ENCODE data around the gene WDR35. TPM values are rescaled to one million over a fixed set of nuclear protein-coding genes. Genes with fewer than 3 reads are reported as not detected.

WDR35 gene
- total RNA-seq, 3 donors from 2014 or later = 8.6 to 10.6 (median 9.0) TPM

- no peak for DNase-seq
- Mint-ChIP-seq H3K4me3 (peak overlapping the region; percentile 90), H3K9me3 (peaks cover 5% of the 10 kb centered on the region), H3K4me1 (ENCODE audit: low read depth) (peaks cover 21% of the 10 kb centered on the region), H3K27me3 (ENCODE audit: low read depth) (peaks cover 21% of the 10 kb centered on the region), H3K36me3 (ENCODE audit: insufficient read depth) (peaks cover 1% of the 10 kb centered on the region)
- no peak for ATAC-seq
Measured at GRCh38 chr2:19990416-19990728, 467 bp upstream of the WDR35 start.

DNA sequence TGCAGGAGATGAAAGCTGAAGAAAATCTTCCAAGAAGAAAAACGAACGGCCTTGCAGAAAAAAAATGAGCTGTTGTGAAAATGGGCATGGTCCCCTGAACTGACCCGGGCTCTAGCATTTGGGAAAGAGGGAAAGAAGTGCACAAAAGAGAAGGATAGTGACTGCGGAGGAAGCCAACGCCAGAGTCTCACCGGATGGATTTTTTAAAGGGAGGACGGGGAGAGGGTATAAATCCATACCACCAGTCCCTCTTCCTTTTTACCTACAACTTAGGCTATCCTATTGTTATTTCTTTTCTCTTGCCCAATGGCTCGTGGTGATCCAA, 601 bp downstream of the WDR35 start:
- ATAC-seq = peak in 1 of 2 donors; percentile 11
- H3K4me1 Mint-ChIP-seq (ENCODE audit: low read depth) = peaks cover 21% of the 10 kb centered on the region
- H3K4me3 Mint-ChIP-seq = peak overlapping the region; percentile 90
- no peak for DNase-seq
- peaks cover 3% of the 10 kb centered on the region for H3K36me3 Mint-ChIP-seq (ENCODE audit: insufficient read depth)
- H3K9me3 Mint-ChIP-seq = peaks cover 5% of the 10 kb centered on the region
- peaks cover 16% of the 10 kb centered on the region for H3K27me3 Mint-ChIP-seq (ENCODE audit: low read depth)

DNA sequence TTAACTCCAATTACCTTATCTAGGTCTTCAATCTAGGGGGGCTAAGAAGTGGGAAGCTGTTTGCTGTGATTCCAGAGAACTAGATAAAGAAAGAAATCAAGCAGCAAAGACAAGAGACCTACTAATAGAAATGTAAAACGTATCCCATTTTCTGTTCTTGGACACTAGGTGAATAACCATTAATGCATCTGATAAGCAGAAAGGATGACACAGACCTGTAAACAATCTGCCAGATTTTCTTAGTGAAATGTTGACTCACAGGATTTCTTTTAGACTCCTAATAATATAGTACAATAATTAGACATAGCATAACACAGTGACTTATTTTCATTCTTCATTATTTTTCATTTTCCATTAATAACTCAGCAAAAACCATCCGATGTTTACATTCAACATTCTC, 1.3 kb downstream of the WDR35 start:
- peaks cover 21% of the 10 kb centered on the region for H3K4me1 Mint-ChIP-seq (ENCODE audit: low read depth)
- peaks cover 8% of the 10 kb centered on the region for H3K36me3 Mint-ChIP-seq (ENCODE audit: insufficient read depth)
- ATAC-seq (no peak), DNase-seq (no peak)
- H3K4me3 Mint-ChIP-seq = peak overlapping the region; percentile 90
- H3K27me3 Mint-ChIP-seq (ENCODE audit: low read depth) = peaks cover 12% of the 10 kb centered on the region
- peaks cover 5% of the 10 kb centered on the region for H3K9me3 Mint-ChIP-seq

DNA sequence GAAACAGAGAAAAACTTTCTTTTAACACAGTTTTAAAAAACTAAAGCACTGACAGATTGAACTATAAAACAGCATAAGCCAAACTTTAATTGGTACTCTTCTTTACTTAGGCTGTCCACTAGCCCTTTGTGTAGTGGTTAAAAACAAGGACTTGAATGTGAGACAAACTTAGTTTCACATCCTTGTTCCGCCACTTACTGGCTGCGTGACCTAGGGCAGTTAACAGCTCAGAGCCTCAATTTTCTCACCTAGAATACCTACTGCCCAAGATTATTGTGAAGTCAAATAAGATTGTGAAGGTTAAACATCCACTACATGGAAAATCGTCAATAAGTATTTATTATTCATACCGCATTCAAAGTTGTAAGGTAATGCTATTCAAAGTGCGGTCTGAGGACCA, 2.0 kb downstream of the WDR35 start:
- no peak for ATAC-seq
- Mint-ChIP-seq H3K4me1 (ENCODE audit: low read depth) (peaks cover 21% of the 10 kb centered on the region), H3K4me3 (no peak overlapping the region), H3K9me3 (peaks cover 5% of the 10 kb centered on the region), H3K27me3 (ENCODE audit: low read depth) (peaks cover 7% of the 10 kb centered on the region), H3K36me3 (ENCODE audit: insufficient read depth) (peaks cover 10% of the 10 kb centered on the region)
- DNase-seq = no peak

- H3K36me3 Mint-ChIP-seq (ENCODE audit: insufficient read depth) = peaks cover 27% of the 10 kb centered on the region
- DNase-seq = no peak
- H3K9me3 Mint-ChIP-seq = no peaks in the 10 kb centered on the region
- no peak for ATAC-seq
- H3K4me1 Mint-ChIP-seq (ENCODE audit: low read depth) = peaks cover 2% of the 10 kb centered on the region
- no peaks in the 10 kb centered on the region for H3K27me3 Mint-ChIP-seq (ENCODE audit: low read depth)
- H3K4me3 Mint-ChIP-seq = no peak overlapping the region
Measured at GRCh38 chr2:19982268-19982667, 7.6 kb downstream of the WDR35 start.

GRCh38 chr2:19979932-19980331, 10.0 kb downstream of the WDR35 start:
- Mint-ChIP-seq H3K27me3 (ENCODE audit: low read depth) (no peaks in the 10 kb centered on the region), H3K36me3 (ENCODE audit: insufficient read depth) (peaks cover 28% of the 10 kb centered on the region), H3K4me1 (ENCODE audit: low read depth) (no peaks in the 10 kb centered on the region), H3K9me3 (no peaks in the 10 kb centered on the region), H3K4me3 (no peak overlapping the region)
- no peak for DNase-seq
- ATAC-seq = no peak

GRCh38 chr2:19973466-19973865, 16.4 kb downstream of the WDR35 start:
- no peak for DNase-seq
- Mint-ChIP-seq H3K4me3 (no peak overlapping the region), H3K4me1 (ENCODE audit: low read depth) (peaks cover 11% of the 10 kb centered on the region), H3K36me3 (ENCODE audit: insufficient read depth) (peaks cover 18% of the 10 kb centered on the region), H3K27me3 (ENCODE audit: low read depth) (no peaks in the 10 kb centered on the region), H3K9me3 (no peaks in the 10 kb centered on the region)
- ATAC-seq = no peak

- DNase-seq (no peak), ATAC-seq (no peak)
- Mint-ChIP-seq H3K9me3 (no peaks in the 10 kb centered on the region), H3K4me3 (no peak overlapping the region), H3K36me3 (ENCODE audit: insufficient read depth) (peaks cover 19% of the 10 kb centered on the region), H3K4me1 (ENCODE audit: low read depth) (peaks cover 11% of the 10 kb centered on the region), H3K27me3 (ENCODE audit: low read depth) (no peaks in the 10 kb centered on the region)
Measured at GRCh38 chr2:19971691-19972090, 18.2 kb downstream of the WDR35 start.

GRCh38 chr2:19963386-19963785, 26.5 kb downstream of the WDR35 start:
- DNase-seq = no peak
- H3K36me3 Mint-ChIP-seq (ENCODE audit: insufficient read depth) = peaks cover 25% of the 10 kb centered on the region
- no peak for ATAC-seq
- no peaks in the 10 kb centered on the region for H3K9me3 Mint-ChIP-seq
- H3K4me3 Mint-ChIP-seq = no peak overlapping the region
- H3K27me3 Mint-ChIP-seq (ENCODE audit: low read depth) = no peaks in the 10 kb centered on the region
- no peaks in the 10 kb centered on the region for H3K4me1 Mint-ChIP-seq (ENCODE audit: low read depth)

GRCh38 chr2:19955544-19956422, 34.1 kb downstream of the WDR35 start:
- H3K4me3 Mint-ChIP-seq = no peak overlapping the region
- H3K36me3 Mint-ChIP-seq (ENCODE audit: insufficient read depth) = peaks cover 8% of the 10 kb centered on the region
- peak; percentile 69 to 74 for ATAC-seq
- DNase-seq = peak; percentile 37
- H3K27me3 Mint-ChIP-seq (ENCODE audit: low read depth) = no peaks in the 10 kb centered on the region
- H3K4me1 Mint-ChIP-seq (ENCODE audit: low read depth) = no peaks in the 10 kb centered on the region
- H3K9me3 Mint-ChIP-seq = no peaks in the 10 kb centered on the region

- Mint-ChIP-seq H3K36me3 (ENCODE audit: insufficient read depth) (peaks cover 19% of the 10 kb centered on the region), H3K4me3 (no peak overlapping the region), H3K9me3 (no peaks in the 10 kb centered on the region), H3K4me1 (ENCODE audit: low read depth) (no peaks in the 10 kb centered on the region), H3K27me3 (ENCODE audit: low read depth) (no peaks in the 10 kb centered on the region)
- ATAC-seq = no peak
- no peak for DNase-seq
Measured at GRCh38 chr2:19949071-19949470, 40.8 kb downstream of the WDR35 start.

DNA sequence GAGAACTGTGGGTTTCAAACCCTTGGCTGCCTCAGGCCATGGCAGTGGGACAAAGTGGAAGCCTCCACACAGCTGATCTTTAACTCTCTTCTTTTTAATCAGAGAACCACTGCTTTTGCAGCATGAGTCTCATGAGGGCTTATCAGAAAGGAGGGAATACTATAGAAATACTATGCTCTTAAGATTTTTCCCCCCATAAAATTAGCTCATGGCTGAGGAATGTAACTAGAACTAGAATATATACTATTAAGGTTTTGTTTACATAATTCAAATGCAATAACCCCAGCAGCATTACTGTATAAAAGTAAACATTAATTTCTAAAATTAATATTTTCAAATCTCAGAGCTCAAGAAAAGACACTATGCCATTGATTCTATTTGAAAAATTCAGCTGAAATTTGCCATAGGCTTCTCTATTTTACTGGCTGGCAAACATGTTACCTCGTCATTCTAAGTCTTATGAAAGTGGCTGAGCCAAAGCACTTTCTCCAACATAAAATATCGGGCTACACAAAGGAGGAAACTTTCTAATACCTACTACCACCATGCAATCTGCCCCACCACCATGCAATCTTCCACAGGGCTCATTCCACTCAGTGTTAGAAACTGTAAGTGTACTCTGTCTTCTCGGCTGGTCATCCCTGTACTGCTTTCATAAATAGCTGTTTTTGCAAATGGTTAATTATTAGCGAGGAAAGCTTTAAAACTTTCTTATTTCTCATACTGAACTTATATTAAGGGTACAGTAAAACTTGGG, 42.5 kb downstream of the WDR35 start:
- H3K9me3 Mint-ChIP-seq = no peaks in the 10 kb centered on the region
- peaks cover 14% of the 10 kb centered on the region for H3K36me3 Mint-ChIP-seq (ENCODE audit: insufficient read depth)
- H3K4me3 Mint-ChIP-seq = no peak overlapping the region
- DNase-seq (no peak), ATAC-seq (no peak)
- H3K4me1 Mint-ChIP-seq (ENCODE audit: low read depth) = no peaks in the 10 kb centered on the region
- no peaks in the 10 kb centered on the region for H3K27me3 Mint-ChIP-seq (ENCODE audit: low read depth)

- ATAC-seq (no peak), DNase-seq (no peak)
- Mint-ChIP-seq H3K4me1 (ENCODE audit: low read depth) (no peaks in the 10 kb centered on the region), H3K9me3 (no peaks in the 10 kb centered on the region), H3K4me3 (no peak overlapping the region), H3K36me3 (ENCODE audit: insufficient read depth) (peaks cover 7% of the 10 kb centered on the region), H3K27me3 (ENCODE audit: low read depth) (no peaks in the 10 kb centered on the region)
Measured at GRCh38 chr2:19944205-19944845, 45.6 kb downstream of the WDR35 start.

DNA sequence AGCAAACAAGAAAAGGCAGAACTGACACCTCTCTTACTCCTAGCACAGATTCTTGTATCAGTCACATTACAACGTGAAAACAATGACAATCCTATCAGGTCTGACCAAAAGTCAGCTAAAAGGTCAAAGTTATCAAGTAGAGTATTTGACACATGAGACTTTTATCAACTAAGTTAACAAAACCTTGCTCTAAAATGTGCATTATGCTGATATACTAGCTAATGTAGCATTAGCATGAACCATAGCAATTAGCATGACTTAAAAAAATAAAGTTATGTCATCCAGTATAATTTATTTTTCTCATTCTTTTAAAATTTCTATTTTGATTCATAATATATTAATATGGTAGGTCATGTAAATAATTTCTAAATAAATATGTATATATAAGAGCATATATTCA, 46.7 kb downstream of the WDR35 start:
- no peak overlapping the region for H3K4me3 Mint-ChIP-seq
- H3K4me1 Mint-ChIP-seq (ENCODE audit: low read depth) = no peaks in the 10 kb centered on the region
- H3K9me3 Mint-ChIP-seq = no peaks in the 10 kb centered on the region
- H3K27me3 Mint-ChIP-seq (ENCODE audit: low read depth) = no peaks in the 10 kb centered on the region
- ATAC-seq (no peak), DNase-seq (no peak)
- H3K36me3 Mint-ChIP-seq (ENCODE audit: insufficient read depth) = peaks cover 6% of the 10 kb centered on the region

DNA sequence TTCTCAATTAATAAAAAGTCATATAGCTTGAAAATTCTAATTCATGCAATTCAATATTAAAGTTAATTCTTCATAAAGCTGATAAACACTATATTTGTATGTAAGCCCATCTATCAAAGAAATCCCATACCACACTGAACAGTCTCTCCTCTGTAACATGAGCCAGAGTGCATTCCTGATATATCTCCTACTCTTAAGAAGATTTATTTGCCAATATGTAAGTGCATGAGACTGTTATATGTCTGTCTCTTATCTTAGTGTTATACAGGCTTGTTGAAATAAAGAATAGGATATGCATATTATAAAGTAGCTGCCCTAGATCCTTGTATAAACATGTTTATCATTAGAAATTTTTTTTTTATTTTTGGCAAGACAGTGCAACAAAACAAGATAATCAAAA, 47.7 kb downstream of the WDR35 start:
- Mint-ChIP-seq H3K4me3 (no peak overlapping the region), H3K9me3 (no peaks in the 10 kb centered on the region), H3K27me3 (ENCODE audit: low read depth) (no peaks in the 10 kb centered on the region), H3K36me3 (ENCODE audit: insufficient read depth) (peaks cover 13% of the 10 kb centered on the region), H3K4me1 (ENCODE audit: low read depth) (no peaks in the 10 kb centered on the region)
- no peak for DNase-seq
- ATAC-seq = no peak
